Endometrium (tissue), 2 donors: ENCODE results near the gene ST6GALNAC1.
"Not testable (repeated sequence)": the region's sequence is repeated elsewhere in the genome, so short reads cannot be mapped to it uniquely, and the experiment has no call there.

Experiments
- FAIRE-seq: peaks from 2 replicates; lab custom pipeline; 2012; peaks lifted over from hg19 to GRCh38; lab: Jason Lieb, UNC
- donor health status: control.
- donor health status: control.

Gene ST6GALNAC1

DNA sequence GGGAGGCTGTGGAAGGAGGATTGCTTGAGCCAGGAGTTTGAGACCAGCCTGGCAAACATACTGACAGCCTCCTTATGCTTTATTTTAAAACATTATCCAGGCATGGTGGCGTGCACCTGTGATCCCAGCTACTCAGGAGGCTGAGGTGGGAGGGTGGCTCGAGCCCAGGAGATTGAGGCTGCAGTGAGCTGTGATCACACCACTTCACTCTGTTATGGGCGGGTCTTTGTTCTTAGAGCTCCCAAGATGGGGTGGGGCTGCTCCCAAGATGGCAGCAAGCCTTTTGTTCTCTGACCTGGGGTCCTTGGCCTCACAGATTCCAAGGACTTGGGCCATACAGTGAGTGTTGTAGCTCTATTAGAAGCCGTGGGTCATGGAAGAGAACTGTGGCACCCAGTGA is 31.8 kb downstream of the ST6GALNAC1 start:
- no peak for FAIRE-seq

- not testable (repeated sequence) for FAIRE-seq
Measured at GRCh38 chr17:76611080-76611749, 32.3 kb downstream of the ST6GALNAC1 start.

DNA sequence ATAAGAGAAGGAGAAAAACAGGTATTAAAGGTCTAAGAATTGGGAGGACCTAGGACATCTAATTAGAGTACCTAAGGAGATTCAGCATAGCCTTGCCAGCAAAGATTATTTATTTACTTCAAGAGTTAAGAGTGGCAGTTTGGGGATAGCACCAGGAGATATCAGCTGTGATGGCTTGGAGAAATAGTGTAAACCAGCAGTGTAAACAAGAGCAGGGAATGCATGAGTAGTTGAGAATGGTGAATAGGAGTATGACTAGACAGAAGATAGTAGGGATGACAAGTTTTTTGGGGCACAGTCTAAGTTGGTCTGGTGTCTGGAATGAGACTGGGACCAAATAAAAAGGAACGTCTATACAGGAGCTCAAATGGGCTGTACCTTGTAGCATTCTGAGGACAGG is 36.9 kb downstream of the ST6GALNAC1 start:
- FAIRE-seq: not testable (repeated sequence)

DNA sequence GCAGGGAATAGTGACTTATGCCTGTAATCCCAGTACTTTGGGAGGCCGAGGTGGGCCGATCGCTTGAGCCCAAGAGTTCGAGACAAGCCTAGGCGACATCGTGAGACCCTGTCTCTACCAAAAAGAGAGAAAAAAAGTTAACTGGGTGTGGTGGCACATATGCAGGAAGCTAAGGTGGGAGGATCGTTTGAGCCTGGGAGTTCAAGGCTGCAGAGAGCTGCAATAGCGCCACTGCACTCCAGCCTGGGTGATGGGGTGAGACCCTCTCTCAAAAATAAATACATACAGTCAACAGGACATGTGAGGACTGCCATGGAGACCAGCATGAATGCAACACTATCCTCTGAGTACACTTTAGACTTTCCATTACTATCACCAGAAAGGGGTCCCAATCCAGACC is 42.5 kb downstream of the ST6GALNAC1 start:
- FAIRE-seq: no peak

DNA sequence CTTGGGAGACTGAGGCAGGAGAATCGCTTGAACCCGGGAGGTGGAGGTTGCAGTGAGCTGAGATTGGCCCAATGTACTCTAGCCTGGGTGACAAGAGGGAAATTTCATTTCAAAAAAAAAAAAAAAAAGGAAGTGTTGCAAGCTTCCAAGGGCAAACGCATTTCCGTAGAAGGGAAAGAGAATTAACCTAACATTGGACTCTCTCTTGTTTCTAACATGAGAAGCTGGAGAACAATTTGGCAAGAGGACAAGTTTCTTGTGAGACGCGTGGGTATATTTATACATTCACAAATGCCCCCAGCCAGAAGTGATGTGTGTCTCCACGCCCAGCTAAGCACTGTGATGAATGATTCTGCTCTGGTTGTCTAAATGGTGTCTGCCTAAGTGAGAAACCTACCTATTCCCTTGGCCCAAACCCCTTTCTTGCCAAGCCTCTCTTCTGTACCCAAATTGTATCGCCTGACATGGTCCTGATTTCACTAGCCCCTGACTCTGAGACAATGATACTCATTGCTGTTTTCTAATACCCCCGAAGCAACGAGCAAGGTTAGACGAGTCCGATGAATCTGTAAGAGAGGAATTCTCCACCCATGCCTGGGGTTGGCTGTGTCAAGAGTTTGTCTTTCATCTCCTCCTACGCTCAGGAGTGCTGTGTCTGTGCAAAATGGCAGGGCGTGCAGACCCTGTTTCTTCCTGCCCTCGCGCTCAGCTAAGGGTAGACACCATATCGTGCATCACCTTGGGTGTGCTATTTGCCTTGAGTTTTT is 43.7 kb downstream of the ST6GALNAC1 start:
- no peak for FAIRE-seq

GRCh38 chr17:76598004-76598439 is 45.5 kb downstream of the ST6GALNAC1 start:
- FAIRE-seq: no peak

DNA sequence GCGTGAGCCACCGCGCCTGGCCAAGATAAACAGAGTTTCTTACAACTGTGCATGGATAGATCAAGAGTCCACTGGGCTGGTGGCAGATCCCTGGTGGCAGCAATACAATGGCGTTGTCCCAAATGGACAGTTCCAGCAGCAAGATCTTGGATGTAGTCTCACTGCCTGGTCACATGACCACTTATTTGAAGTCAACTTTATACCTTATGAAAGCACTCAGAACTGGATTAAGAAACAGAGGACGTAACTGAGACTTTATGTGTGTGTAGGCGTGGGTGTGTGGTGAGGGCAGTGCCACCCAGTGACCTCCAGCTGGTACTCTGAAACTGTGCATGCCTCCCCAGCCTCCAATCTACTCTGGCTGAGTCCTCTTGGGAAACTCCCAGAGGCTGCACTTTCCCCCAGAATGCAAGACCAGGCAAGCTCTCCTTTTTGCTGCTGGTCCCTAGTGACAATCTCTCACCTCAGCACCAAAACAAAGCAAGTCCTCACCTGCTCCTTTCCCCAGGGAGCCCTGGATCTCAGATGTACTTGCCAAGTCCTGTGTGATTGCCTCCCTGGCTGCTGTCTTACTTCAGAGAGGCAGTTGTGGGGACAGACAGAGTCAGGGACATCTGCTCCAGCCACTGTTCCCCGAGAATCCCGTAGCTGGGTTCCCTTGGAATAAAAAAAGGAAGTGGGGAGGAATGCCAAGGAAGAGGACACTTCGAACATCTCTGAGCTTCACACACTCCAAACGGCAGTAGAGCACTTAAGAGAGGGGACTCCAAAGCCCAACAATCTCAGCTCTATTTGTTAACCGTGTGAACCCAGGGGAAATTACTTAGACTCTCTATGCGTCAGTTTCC is 46.2 kb downstream of the ST6GALNAC1 start:
- no peak for FAIRE-seq

DNA sequence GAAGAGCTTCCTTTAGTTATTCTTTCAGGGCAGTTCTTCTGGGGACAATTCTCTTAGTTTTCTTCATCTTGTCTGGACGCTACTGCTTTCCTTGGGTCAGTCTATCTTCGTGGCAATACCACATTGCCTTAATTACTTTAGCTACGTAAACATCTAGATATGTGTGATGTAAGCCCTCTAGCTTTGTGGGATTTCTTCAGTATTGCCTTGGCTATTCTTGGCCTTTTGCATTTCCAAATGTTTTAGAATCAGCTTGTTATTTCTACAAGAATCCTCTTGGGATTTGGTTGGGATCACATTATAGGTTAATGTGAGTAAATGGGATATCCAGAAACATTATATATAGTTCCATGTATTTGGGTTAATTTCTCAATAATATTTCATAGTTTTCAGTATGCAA is 48.9 kb downstream of the ST6GALNAC1 start:
- no peak for FAIRE-seq

- FAIRE-seq: no peak
Measured at GRCh38 chr17:76593959-76594358, 49.6 kb downstream of the ST6GALNAC1 start.

DNA sequence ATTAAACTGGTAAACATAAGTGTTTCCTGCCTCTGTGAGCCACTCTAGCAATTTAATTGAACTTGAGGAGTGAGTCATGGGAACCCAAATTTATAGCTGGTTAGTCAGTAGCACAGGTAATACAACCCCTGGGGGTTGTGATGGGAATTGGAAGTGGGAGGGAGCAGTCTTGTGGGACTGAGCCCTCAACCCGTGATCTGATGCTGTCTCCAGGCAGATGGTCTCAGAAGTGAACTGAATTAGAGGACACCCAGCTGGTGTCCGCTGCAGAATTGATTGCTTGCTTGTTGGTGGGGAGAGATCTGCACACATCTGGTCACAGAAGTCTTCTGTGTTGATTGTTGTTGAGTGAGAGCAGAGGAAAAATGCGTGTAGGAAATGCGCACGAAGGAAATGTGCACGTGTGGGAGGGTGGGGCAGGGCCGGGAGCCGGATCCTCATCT is 50.2 kb downstream of the ST6GALNAC1 start:
- FAIRE-seq: no peak

GRCh38 chr17:76588182-76588581 is 55.4 kb downstream of the ST6GALNAC1 start:
- no peak for FAIRE-seq

DNA sequence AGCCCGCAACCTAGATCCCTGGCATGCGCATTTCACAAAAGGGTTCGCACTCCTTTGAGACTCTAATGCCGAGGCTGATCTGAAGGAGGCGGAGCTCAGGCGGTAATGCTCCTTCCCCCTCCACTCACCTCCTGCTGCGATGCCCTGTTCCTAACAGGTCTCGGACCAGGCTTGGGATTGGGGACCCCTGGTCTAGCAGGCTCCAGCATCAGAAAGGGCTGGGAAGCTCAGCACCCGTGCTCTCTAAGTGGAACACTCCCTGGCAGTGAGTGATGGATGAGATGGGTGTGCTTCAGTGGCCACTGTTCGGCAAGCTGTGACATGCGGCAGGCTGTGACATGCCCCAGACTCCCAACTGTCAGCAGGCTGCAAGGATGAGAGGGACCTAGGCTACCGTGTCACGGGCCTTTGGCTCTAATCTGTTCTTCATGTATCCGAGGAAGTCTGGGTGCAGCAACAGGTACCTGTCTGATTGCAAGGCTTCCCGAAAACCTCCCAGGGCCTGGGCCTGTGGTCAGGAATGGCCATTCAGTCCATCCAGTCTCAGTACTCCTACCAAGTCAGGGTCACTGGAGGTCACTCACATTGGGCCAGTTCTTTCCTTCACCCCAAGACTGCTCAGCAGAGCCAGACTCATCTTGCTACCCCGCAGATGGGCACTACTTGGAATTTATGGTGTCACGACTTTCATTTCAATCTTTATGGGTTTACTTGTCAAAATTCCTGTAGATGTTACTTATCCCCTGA is 56.6 kb downstream of the ST6GALNAC1 start:
- no peak for FAIRE-seq

GRCh38 chr17:76585649-76586593 is 57.6 kb downstream of the ST6GALNAC1 start, which contains the start of gene ST6GALNAC2:
Gene ST6GALNAC2, minus strand, starts transcription at chr17:76585860. Its CDS starts 52 bp downstream, at chr17:76585808.
- no peak for FAIRE-seq

DNA sequence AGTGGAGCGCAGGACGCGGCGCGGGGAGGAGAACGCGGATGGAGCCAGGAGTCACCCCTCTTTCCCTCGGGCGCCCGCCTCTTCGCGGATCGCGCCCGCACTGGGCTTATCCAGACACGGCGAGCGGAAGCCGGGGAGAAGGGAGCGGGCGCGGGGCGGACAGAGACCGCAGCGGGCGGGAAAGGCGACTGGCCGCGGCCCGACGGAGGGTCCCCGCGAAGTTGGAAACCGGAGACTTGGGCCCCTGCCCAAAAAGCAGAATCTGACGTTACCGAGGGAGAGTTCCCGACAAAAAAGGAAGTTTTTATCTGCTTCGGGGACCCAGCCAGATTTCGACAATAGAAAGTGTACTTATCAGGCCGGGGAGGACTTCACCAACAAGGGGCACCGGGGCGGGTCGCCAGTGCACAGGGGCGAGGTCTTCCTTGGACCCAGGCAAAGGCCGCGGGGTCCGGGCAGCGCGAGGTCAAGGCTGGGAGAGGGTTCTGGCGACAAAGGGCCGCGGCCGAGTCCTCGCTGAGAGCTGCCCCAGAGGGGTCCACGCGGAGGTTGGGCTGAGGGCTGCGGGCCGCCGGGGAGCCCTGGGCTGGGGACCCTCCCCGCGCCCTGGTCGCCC is 58.4 kb downstream of the ST6GALNAC1 start:
- FAIRE-seq: no peak

- FAIRE-seq: no peak
Measured at GRCh38 chr17:76584427-76585032, 59.0 kb downstream of the ST6GALNAC1 start.

- no peak for FAIRE-seq
Measured at GRCh38 chr17:76582660-76583059, 60.9 kb downstream of the ST6GALNAC1 start.

- no peak for FAIRE-seq
Measured at GRCh38 chr17:76581515-76581914, 62.0 kb downstream of the ST6GALNAC1 start.

DNA sequence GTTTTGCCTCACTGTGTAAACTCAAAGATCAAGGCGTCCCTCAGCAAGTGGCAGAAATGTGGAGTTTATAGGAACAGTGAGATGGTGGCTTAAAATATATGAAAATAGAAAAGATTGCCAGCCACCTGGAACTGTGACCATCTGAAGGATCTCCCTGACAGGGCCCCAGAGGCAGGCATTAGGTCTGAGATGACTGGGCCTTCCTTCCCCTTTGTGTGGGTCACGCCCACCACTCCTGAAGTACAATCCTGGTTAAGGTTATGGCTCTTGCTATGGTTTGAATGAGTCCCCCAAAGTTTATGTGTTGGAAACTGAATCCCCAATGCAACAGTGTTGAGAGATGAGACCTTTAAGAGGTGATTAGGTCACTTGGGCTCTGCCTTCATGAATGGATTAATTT is 64.3 kb downstream of the ST6GALNAC1 start:
- no peak for FAIRE-seq

GRCh38 chr17:76578376-76578775 is 65.2 kb downstream of the ST6GALNAC1 start:
- no peak for FAIRE-seq

GRCh38 chr17:76577876-76578275 is 65.7 kb downstream of the ST6GALNAC1 start:
- FAIRE-seq: no peak
